HepG2 (cell line): ENCODE results near the gene ELOVL2. TPM values are rescaled to one million over a fixed set of nuclear protein-coding genes. Genes with fewer than 3 reads are reported as not detected.

Source experiments
- CBX1 ChIP-seq: IDR thresholded peaks from one replicate; pipeline ENCODE4 v1.6.1; 2016; ENCODE audit warnings: antibody characterized with exemption, low read depth
- CCAR2 ChIP-seq: fragments of 200-400 bp; formaldehyde crosslinking; optimal IDR thresholded peaks from 2 replicates; pipeline ENCODE3; 2018; ENCODE audit warnings: low read depth, mild to moderate bottlenecking, low read length, moderate library complexity
- CHD2 ChIP-seq: IDR thresholded peaks from 2 replicates; pipeline ENCODE4 v1.6.1; 2011; ENCODE audit warnings: low read depth, low read length, improper control_type of control experiment
- ERF ChIP-seq: IDR thresholded peaks from 2 replicates; pipeline ENCODE4 v1.6.1; 2018; ENCODE audit warnings: missing biosample characterization, missing genetic modification reagents
- ESRRA ChIP-seq: sonication (generic); formaldehyde crosslinking; IDR thresholded peaks from 2 replicates; pipeline ENCODE4 v1.5.1; 2020; ENCODE audit warnings: mild to moderate bottlenecking, low read depth, missing genetic modification reagents
- GATAD1 ChIP-seq: IDR thresholded peaks from 2 replicates; pipeline ENCODE4 v1.6.1; 2016; ENCODE audit warnings: missing genetic modification reagents, missing compliant biosample characterization
- HNRNPK ChIP-seq: fragments of 200-400 bp; formaldehyde crosslinking; IDR thresholded peaks from 2 replicates; pipeline ENCODE4 v1.6.1; 2018; ENCODE audit warnings: low read length, low read depth, moderate library complexity, mild to moderate bottlenecking; ENCODE audit not compliant: poor library complexity, severe bottlenecking
- ISL2 ChIP-seq: sonication (generic); formaldehyde crosslinking; IDR thresholded peaks from 2 replicates; pipeline ENCODE4 v1.5.0; 2020; ENCODE audit warnings: missing genetic modification reagents
- KDM5B ChIP-seq: sonication (generic); formaldehyde crosslinking; IDR thresholded peaks from 2 replicates; pipeline ENCODE4 v1.4.0; 2020; ENCODE audit warnings: missing genetic modification reagents, mild to moderate bottlenecking, borderline replicate concordance
- LCORL ChIP-seq, 2 experiments: fragments of 450-650 bp in 1 of 2; sonication (generic) in 1 of 2; formaldehyde crosslinking in 1 of 2; IDR thresholded peaks; 2 replicates each; pipeline versions ENCODE4 v1.5.0 to v1.6.1; 2017 to 2020; ENCODE audit warnings: antibody characterized with exemption in 1 of 2, missing genetic modification reagents in 1 of 2
- MTA1 ChIP-seq: sonication (generic); formaldehyde crosslinking; IDR thresholded peaks from 2 replicates; pipeline ENCODE4 v1.4.0; 2020; ENCODE audit warnings: missing genetic modification reagents, mild to moderate bottlenecking, borderline replicate concordance
- NCOA1 ChIP-seq: sonication (generic); formaldehyde crosslinking; IDR thresholded peaks from 2 replicates; pipeline ENCODE4 v1.9.0; 2021; ENCODE audit warnings: missing genetic modification reagents
- PHF8 ChIP-seq: sonication (generic); formaldehyde crosslinking; IDR thresholded peaks from 2 replicates; pipeline ENCODE4 v1.5.0; 2020; ENCODE audit warnings: missing genetic modification reagents
- RARA ChIP-seq: IDR thresholded peaks from 2 replicates; pipeline ENCODE4 v1.6.1; 2016; ENCODE audit warnings: missing genetic modification reagents, missing compliant biosample characterization
- SP4 ChIP-seq: sonication (generic); formaldehyde crosslinking; IDR thresholded peaks from 2 replicates; pipeline ENCODE4 v1.8.1; 2023; ENCODE audit warnings: mild to moderate bottlenecking, missing genetic modification reagents
- TBX2 ChIP-seq: sonication (generic); formaldehyde crosslinking; IDR thresholded peaks from 2 replicates; pipeline ENCODE4 v1.5.0; 2020; ENCODE audit warnings: missing genetic modification reagents, mild to moderate bottlenecking, borderline replicate concordance
- THAP11 ChIP-seq: IDR thresholded peaks from 2 replicates; pipeline ENCODE4 v1.6.1; 2016; ENCODE audit warnings: missing biosample characterization, missing genetic modification reagents
- TMF1 ChIP-seq: sonication (generic); formaldehyde crosslinking; IDR thresholded peaks from 2 replicates; pipeline ENCODE4 v1.8.1; 2022; ENCODE audit warnings: low read depth, missing genetic modification reagents
- ZBTB7A ChIP-seq: sonication (generic); formaldehyde crosslinking; IDR thresholded peaks from 2 replicates; pipeline ENCODE4 v1.8.0; 2022; ENCODE audit warnings: mild to moderate bottlenecking, missing genetic modification reagents
- ZFYVE20 ChIP-seq: sonication (generic); formaldehyde crosslinking; IDR thresholded peaks from 2 replicates; pipeline ENCODE4 v1.8.0; 2023; ENCODE audit warnings: low read depth, mild to moderate bottlenecking, moderate library complexity, missing genetic modification reagents, borderline replicate concordance
- ZIK1 ChIP-seq: sonication (generic); formaldehyde crosslinking; IDR thresholded peaks from 2 replicates; pipeline ENCODE4 v1.5.0; 2020; ENCODE audit warnings: mild to moderate bottlenecking, low read depth, missing genetic modification reagents, borderline replicate concordance
- ZNF709 ChIP-seq: sonication (generic); formaldehyde crosslinking; IDR thresholded peaks from 2 replicates; pipeline ENCODE4 v1.5.0; 2020; ENCODE audit warnings: mild to moderate bottlenecking, missing genetic modification reagents
- ZNF713 ChIP-seq: sonication (generic); formaldehyde crosslinking; IDR thresholded peaks from 2 replicates; pipeline ENCODE4 v1.4.0; 2020; ENCODE audit warnings: mild to moderate bottlenecking, missing genetic modification reagents
- ZNF775 ChIP-seq: sonication (generic); formaldehyde crosslinking; IDR thresholded peaks from 2 replicates; pipeline ENCODE4 v1.4.0; 2020; ENCODE audit warnings: missing genetic modification reagents, mild to moderate bottlenecking, moderate library complexity, borderline replicate concordance
- ZSCAN25 ChIP-seq: sonication (generic); formaldehyde crosslinking; IDR thresholded peaks from 2 replicates; pipeline ENCODE4 v1.8.0; 2022; ENCODE audit warnings: mild to moderate bottlenecking, missing genetic modification reagents
- polyA plus RNA-seq, 8 experiments: library from polyadenylated mRNA; depleted of rRNA in 3 of 8; stranded (reverse) in 7 of 8; unstranded in 1 of 8; fragments of >200 nt; fragmentation: Illumina TruSeq in 4 of 8; extraction: Trizol in 4 of 8; gene quantifications; 2 replicates each; pipeline versions ENCODE4 v1.2.1 to v1.2.3, GENCODE V29; 2011 to 2016; ENCODE audit warnings: low read depth in 4 of 8, missing spikeins in 1 of 8, mixed read lengths in 1 of 8; ENCODE audit not compliant: insufficient read depth in 1 of 8
- total RNA-seq, 5 experiments: library from RNA; depleted of rRNA; stranded (reverse); fragments of >200 nt; fragmentation: Illumina TruSeq; extraction: Trizol; gene quantifications; 2 replicates each; pipeline ENCODE4 v1.2.3, GENCODE V29; 2016; ENCODE audit warnings: low read depth in 1 of 5
- TF ChIP-seq, protein P1 (sequence below): sonication (generic); formaldehyde crosslinking; IDR thresholded peaks from 2 replicates; pipeline ENCODE4 v1.5.1; 2020; ENCODE audit warnings: mild to moderate bottlenecking, missing genetic modification reagents, borderline replicate concordance

Gene ELOVL2
- total and polyA plus RNA-seq, 2 of the 13 experiments (the other 11 are each of a cell fraction or from before 2014, with no cell fraction given): 43.6 to 65.4 TPM

DNA sequence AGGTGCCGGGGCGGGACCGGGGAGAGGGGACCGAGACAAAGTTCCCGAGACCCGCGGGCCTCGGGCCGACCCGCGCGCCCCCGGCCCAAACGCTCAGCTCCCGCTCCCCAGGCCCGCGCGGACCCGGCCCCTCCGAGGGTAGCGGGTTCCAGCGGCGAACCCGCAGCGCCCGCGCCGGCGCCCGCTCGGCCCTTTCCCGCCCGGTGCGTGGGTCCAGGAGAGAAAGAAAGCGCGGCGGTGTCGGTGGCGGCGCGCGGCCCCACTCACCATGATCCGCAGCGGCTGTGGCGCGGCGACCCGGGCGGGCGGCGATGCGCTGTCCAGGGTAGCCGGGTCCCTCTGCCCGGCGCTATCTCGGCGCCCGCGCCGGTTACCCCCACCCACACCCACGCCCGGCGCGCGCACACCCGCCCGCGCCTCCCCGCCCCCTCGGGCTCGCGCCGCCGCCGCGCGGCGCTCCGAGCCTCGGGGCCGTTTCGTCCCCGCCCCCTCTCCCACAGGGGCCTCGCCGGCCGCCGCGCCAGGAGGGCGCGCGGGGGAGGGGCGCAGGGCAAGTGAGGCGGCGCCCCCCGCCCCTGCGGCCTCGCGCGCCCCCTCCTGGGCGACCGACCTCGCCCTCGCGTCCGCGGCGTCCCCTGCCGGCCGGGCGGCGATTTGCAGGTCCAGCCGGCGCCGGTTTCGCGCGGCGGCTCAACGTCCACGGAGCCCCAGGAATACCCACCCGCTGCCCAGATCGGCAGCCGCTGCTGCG lies at the start of gene ELOVL2 (continued):
- TF ChIP-seq CHD2: peak; percentile 67; the same call in 1 of the 2 replicates
- peak; percentile 65 for TF ChIP-seq ZBTB7A (CRISPR knock-in tag)
- TF ChIP-seq ZIK1 (CRISPR knock-in tag): peak; percentile 90; the same call in 1 of the 2 replicates
- peak; percentile 55 for TF ChIP-seq HNRNPK
- TF ChIP-seq CBX1: peak; percentile 57
- peak; percentile 22; the same call in 1 of the 2 replicates for TF ChIP-seq GATAD1
- TF ChIP-seq ZSCAN25 (CRISPR knock-in tag): 0 out of 2 replicates have a peak, but pooled peaks have one; percentile 44
- TF ChIP-seq THAP11 (CRISPR knock-in tag): peak; percentile 62
- peak; percentile 55 for TF ChIP-seq ZNF709 (CRISPR knock-in tag)
- no peak for TF ChIP-seq LCORL (IDR thresholded peaks at IDR 0.05)
- TF ChIP-seq LCORL (CRISPR knock-in tag; IDR thresholded peaks at IDR 0.05): 0 out of 2 replicates have a peak, but pooled peaks have one; percentile 12
- peak; percentile 50; the same call in 1 of the 2 replicates for TF ChIP-seq ERF (CRISPR knock-in tag)
- TF ChIP-seq PHF8 (CRISPR knock-in tag): peak; percentile 28
- peak; percentile 58; the same call in 1 of the 2 replicates for TF ChIP-seq TBX2
- no peak for TF ChIP-seq CCAR2
- peak; percentile 75 for TF ChIP-seq TMF1 (CRISPR knock-in tag)
- peak; percentile 79; the same call in 1 of the 2 replicates for TF ChIP-seq NCOA1 (CRISPR knock-in tag)
- no peak for TF ChIP-seq ZNF713 (CRISPR knock-in tag)
- TF ChIP-seq RARA (CRISPR knock-in tag): peak; percentile 47
- no peak for TF ChIP-seq ZNF775
- TF ChIP-seq, protein P1, sequence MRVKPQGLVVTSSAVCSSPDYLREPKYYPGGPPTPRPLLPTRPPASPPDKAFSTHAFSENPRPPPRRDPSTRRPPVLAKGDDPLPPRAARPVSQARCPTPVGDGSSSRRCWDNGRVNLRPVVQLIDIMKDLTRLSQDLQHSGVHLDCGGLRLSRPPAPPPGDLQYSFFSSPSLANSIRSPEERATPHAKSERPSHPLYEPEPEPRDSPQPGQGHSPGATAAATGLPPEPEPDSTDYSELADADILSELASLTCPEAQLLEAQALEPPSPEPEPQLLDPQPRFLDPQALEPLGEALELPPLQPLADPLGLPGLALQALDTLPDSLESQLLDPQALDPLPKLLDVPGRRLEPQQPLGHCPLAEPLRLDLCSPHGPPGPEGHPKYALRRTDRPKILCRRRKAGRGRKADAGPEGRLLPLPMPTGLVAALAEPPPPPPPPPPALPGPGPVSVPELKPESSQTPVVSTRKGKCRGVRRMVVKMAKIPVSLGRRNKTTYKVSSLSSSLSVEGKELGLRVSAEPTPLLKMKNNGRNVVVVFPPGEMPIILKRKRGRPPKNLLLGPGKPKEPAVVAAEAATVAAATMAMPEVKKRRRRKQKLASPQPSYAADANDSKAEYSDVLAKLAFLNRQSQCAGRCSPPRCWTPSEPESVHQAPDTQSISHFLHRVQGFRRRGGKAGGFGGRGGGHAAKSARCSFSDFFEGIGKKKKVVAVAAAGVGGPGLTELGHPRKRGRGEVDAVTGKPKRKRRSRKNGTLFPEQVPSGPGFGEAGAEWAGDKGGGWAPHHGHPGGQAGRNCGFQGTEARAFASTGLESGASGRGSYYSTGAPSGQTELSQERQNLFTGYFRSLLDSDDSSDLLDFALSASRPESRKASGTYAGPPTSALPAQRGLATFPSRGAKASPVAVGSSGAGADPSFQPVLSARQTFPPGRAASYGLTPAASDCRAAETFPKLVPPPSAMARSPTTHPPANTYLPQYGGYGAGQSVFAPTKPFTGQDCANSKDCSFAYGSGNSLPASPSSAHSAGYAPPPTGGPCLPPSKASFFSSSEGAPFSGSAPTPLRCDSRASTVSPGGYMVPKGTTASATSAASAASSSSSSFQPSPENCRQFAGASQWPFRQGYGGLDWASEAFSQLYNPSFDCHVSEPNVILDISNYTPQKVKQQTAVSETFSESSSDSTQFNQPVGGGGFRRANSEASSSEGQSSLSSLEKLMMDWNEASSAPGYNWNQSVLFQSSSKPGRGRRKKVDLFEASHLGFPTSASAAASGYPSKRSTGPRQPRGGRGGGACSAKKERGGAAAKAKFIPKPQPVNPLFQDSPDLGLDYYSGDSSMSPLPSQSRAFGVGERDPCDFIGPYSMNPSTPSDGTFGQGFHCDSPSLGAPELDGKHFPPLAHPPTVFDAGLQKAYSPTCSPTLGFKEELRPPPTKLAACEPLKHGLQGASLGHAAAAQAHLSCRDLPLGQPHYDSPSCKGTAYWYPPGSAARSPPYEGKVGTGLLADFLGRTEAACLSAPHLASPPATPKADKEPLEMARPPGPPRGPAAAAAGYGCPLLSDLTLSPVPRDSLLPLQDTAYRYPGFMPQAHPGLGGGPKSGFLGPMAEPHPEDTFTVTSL: no peak
- peak; percentile 91 for TF ChIP-seq SP4 (CRISPR knock-in tag)
- 0 out of 2 replicates have a peak, but pooled peaks have one; percentile 1 for TF ChIP-seq KDM5B (CRISPR knock-in tag)
- peak; percentile 50 for TF ChIP-seq ISL2 (CRISPR knock-in tag)
- peak; percentile 36; the same call in 1 of the 2 replicates for TF ChIP-seq MTA1 (CRISPR knock-in tag)
- no peak for TF ChIP-seq ZFYVE20 (CRISPR knock-in tag)
- TF ChIP-seq ESRRA (CRISPR knock-in tag): 0 out of 2 replicates have a peak, but pooled peaks have one; percentile 71
